Liver (tissue), 9 donors: Measurements from ENCODE around the gene KCNQ1. TPM values are rescaled to one million over a fixed set of nuclear protein-coding genes. Genes with fewer than 3 reads are reported as not detected.

Source experiments
- DNase-seq: peaks from one replicate; pipeline ENCODE4 v3.0.0-alpha.2; 2017; ENCODE audit warnings: low spot score
- H3K27ac ChIP-seq, 2 donors: one replicate each; pipeline ENCODE4 v1.7.0; 2013; ENCODE audit warnings: inconsistent platforms in 2 of 2, low read length in 2 of 2, control low read depth in 1 of 2, low read depth in 1 of 2, mild to moderate bottlenecking in 1 of 2
- H3K27me3 ChIP-seq, 4 donors: one replicate each; pipeline versions ENCODE4 v1.6.1 to v1.7.0; 2013; ENCODE audit warnings: low read length in 3 of 4, inconsistent platforms in 1 of 4, mild to moderate bottlenecking in 1 of 4, moderate library complexity in 1 of 4; ENCODE audit not compliant: control insufficient read depth in 4 of 4, insufficient read depth in 4 of 4
- H3K36me3 ChIP-seq, 4 donors: one replicate each; pipeline versions ENCODE4 v1.6.1 to v1.7.0; 2013; ENCODE audit warnings: low read length in 3 of 4, mild to moderate bottlenecking in 3 of 4, low read depth in 1 of 4, moderate library complexity in 1 of 4; ENCODE audit not compliant: control insufficient read depth in 4 of 4, insufficient read depth in 3 of 4
- H3K4me1 ChIP-seq, 4 donors: one replicate each; pipeline versions ENCODE4 v1.6.1 to v1.7.0; 2013; ENCODE audit warnings: low read length in 3 of 4, mild to moderate bottlenecking in 3 of 4, moderate library complexity in 1 of 4; ENCODE audit not compliant: control insufficient read depth in 4 of 4, insufficient read depth in 4 of 4
- H3K4me3 ChIP-seq, 3 donors: one replicate each; pipeline versions ENCODE4 v1.6.1 to v1.7.0; 2013; ENCODE audit warnings: low read length in 3 of 3, control low read depth in 1 of 3, low read depth in 1 of 3, mild to moderate bottlenecking in 1 of 3
- H3K9ac ChIP-seq, 2 donors: one replicate each; pipeline ENCODE4 v1.7.0; 2013; ENCODE audit warnings: low read length in 2 of 2, mild to moderate bottlenecking in 2 of 2, moderate library complexity in 2 of 2, control low read depth in 1 of 2, low read depth in 1 of 2
- H3K9me3 ChIP-seq, 4 donors: one replicate each; pipeline versions ENCODE4 v1.6.1 to v1.7.0; 2013; ENCODE audit warnings: low read length in 3 of 4; ENCODE audit not compliant: control insufficient read depth in 4 of 4
- ATF3 ChIP-seq: IDR thresholded peaks from 2 replicates; pipeline ENCODE4 v1.6.1; 2016; ENCODE audit warnings: antibody characterized with exemption
- CTCF ChIP-seq: fragments of 150-350 bp; IDR thresholded peaks from 2 replicates; pipeline ENCODE4 v1.5.1; 2017; ENCODE audit warnings: improper control_type of control experiment, low read depth, low read length; ENCODE audit not compliant: missing input control
- EGR1 ChIP-seq, 2 donors: IDR thresholded peaks; 2 replicates each; pipeline ENCODE4 v1.6.1; 2016 to 2018; ENCODE audit warnings: antibody characterized with exemption in 2 of 2, low read depth in 2 of 2
- FOXA1 ChIP-seq: IDR thresholded peaks from 2 replicates; pipeline ENCODE4 v1.6.1; 2016; ENCODE audit warnings: antibody characterized with exemption
- FOXA2 ChIP-seq: IDR thresholded peaks from 2 replicates; pipeline ENCODE4 v1.6.1; 2016; ENCODE audit warnings: antibody characterized with exemption
- GABPA ChIP-seq, 2 donors: IDR thresholded peaks in 1 of 2; conservative IDR thresholded peaks in 1 of 2; 2 replicates each; pipeline ENCODE4 v1.6.1; 2016; ENCODE audit warnings: antibody characterized with exemption in 2 of 2, mild to moderate bottlenecking in 1 of 2, moderate library complexity in 1 of 2
- HNF4A ChIP-seq, 2 donors: conservative IDR thresholded peaks; 2 replicates each; pipeline ENCODE4 v1.6.1; 2016; ENCODE audit warnings: antibody characterized with exemption in 2 of 2, mild to moderate bottlenecking in 2 of 2
- HNF4G ChIP-seq: IDR thresholded peaks from 2 replicates; pipeline ENCODE4 v1.6.1; 2016; ENCODE audit warnings: antibody characterized with exemption
- JUND ChIP-seq, 2 donors: IDR thresholded peaks; 2 replicates each; pipeline ENCODE4 v1.6.1; 2016; ENCODE audit warnings: antibody characterized with exemption in 2 of 2
- MAX ChIP-seq: IDR thresholded peaks from 2 replicates; pipeline ENCODE4 v1.6.1; 2016; ENCODE audit warnings: antibody characterized with exemption
- NR2F2 ChIP-seq: IDR thresholded peaks from 2 replicates; pipeline ENCODE4 v1.6.1; 2016; ENCODE audit warnings: antibody characterized with exemption
- RAD21 ChIP-seq, 2 donors: IDR thresholded peaks; 2 replicates each; pipeline ENCODE4 v1.6.1; 2016; ENCODE audit warnings: antibody characterized with exemption in 2 of 2, mild to moderate bottlenecking in 2 of 2
- REST ChIP-seq: IDR thresholded peaks from 2 replicates; pipeline ENCODE4 v1.6.1; 2016; ENCODE audit warnings: antibody characterized with exemption, mild to moderate bottlenecking
- RXRA ChIP-seq, 2 donors: IDR thresholded peaks; 2 replicates each; pipeline ENCODE4 v1.6.1; 2017 to 2018; ENCODE audit warnings: antibody characterized with exemption in 2 of 2, mild to moderate bottlenecking in 1 of 2
- SP1 ChIP-seq: IDR thresholded peaks from 2 replicates; pipeline ENCODE4 v1.6.1; 2018; ENCODE audit warnings: antibody characterized with exemption, mild to moderate bottlenecking
- TAF1 ChIP-seq: conservative IDR thresholded peaks from 2 replicates; pipeline ENCODE4 v1.6.1; 2016; ENCODE audit warnings: antibody characterized with exemption, mild to moderate bottlenecking
- YY1 ChIP-seq: IDR thresholded peaks from 2 replicates; pipeline ENCODE4 v1.6.1; 2016; ENCODE audit warnings: antibody characterized with exemption, mild to moderate bottlenecking
- ZBTB33 ChIP-seq: IDR thresholded peaks from 2 replicates; pipeline ENCODE4 v1.6.1; 2016; ENCODE audit warnings: antibody characterized with exemption
- WGBS: extraction: QIAGEN DNeasy Blood & Tissue Kit; methylation state at CpG from one replicate; pipeline ENCODE4 v1.1.7; 2013; 5-methylcytosine and 5-hydroxymethylcytosine counted together
- polyA plus RNA-seq, 2 donors: library from polyadenylated mRNA; stranded (reverse) in 1 of 2; unstranded in 1 of 2; fragments of 200-250 nt in 1 of 2; fragments of >200 nt in 1 of 2; fragmentation: Nextera tagmentation in 1 of 2; extraction: Ambion mirVana in 1 of 2; gene quantifications; one replicate each; pipeline versions ENCODE4 v1.2.1 to v1.2.3, GENCODE V29; 2013 to 2015
- total RNA-seq, 2 donors: library from RNA; depleted of rRNA; stranded (reverse); fragments of >200 nt; gene quantifications; one replicate each; pipeline ENCODE4 v1.2.3, GENCODE V29; 2014
- donor health status: healthy.
- donor health status: healthy.
- donor health status: healthy.
- donor health status: healthy.
- donor health status: healthy.

Gene KCNQ1
- total and polyA plus RNA-seq, 4 donors, result 0.31 to 2.2 (median 1.5) TPM

- Histone ChIP-seq H3K27ac (no peak overlapping the region), H3K36me3 (no peaks in the 10 kb centered on the region), H3K4me1 (no peaks in the 10 kb centered on the region), H3K4me3 (no peak overlapping the region), H3K9ac (no peak overlapping the region), H3K9me3 (peaks cover 0 to 3% (median 0%) of the 10 kb centered on the region in 4 donors), H3K27me3 (no peaks in the 10 kb centered on the region)
- no peak for DNase-seq
- WGBS, result 86% methylated on average over 19 of the region's 19 CpGs
- no peak for TF ChIP-seq SP1
- no peak for TF ChIP-seq REST
- no peak for TF ChIP-seq NR2F2
- TF ChIP-seq TAF1, result no peak
- no peak for TF ChIP-seq GABPA (IDR thresholded peaks at IDR 0.05 in 1 of 2, conservative IDR thresholded peaks at IDR 0.05 in 1 of 2)
- no peak for TF ChIP-seq JUND (IDR thresholded peaks at IDR 0.05)
- TF ChIP-seq FOXA2, result no peak
- no peak for TF ChIP-seq FOXA1
- no peak for TF ChIP-seq HNF4A (conservative IDR thresholded peaks at IDR 0.05)
- no peak for TF ChIP-seq RXRA (IDR thresholded peaks at IDR 0.05)
- no peak for TF ChIP-seq EGR1 (IDR thresholded peaks at IDR 0.05; ENCODE audit: low read depth in 2 of 2)
- no peak for TF ChIP-seq ATF3
- no peak for TF ChIP-seq CTCF
- TF ChIP-seq ZBTB33, result no peak
- TF ChIP-seq YY1, result no peak
- no peak for TF ChIP-seq MAX
- TF ChIP-seq RAD21 (IDR thresholded peaks at IDR 0.05), result no peak
- no peak for TF ChIP-seq HNF4G
Measured at GRCh38 chr11:2474059-2474901, 29.5 kb downstream of the KCNQ1 start.
